ENCODE results near the gene TRIM9. TPM values are rescaled to one million over a fixed set of nuclear protein-coding genes. Genes with fewer than 3 reads are reported as not detected.

Gene TRIM9
- polyA plus RNA-seq, 1 donor, result 2.7 TPM

GRCh38 chr14:50929506-50929905 lies 165.4 kb downstream of the TRIM9 start:
- 57% methylated on average over 1 of the region's 2 CpGs for WGBS (ENCODE audit: insufficient coverage, low lambda C conversion rate)

GRCh38 chr14:50928002-50928635 lies 166.8 kb downstream of the TRIM9 start:
- Histone ChIP-seq H3K4me3 (ENCODE audit: low read length) (no peak overlapping the region), H3K4me1 (ENCODE audit: control insufficient read depth, insufficient read depth, low read length) (no peaks in the 10 kb centered on the region), H3K27ac (ENCODE audit: low read length) (no peak overlapping the region), H3K36me3 (ENCODE audit: control insufficient read depth, insufficient read depth, low read length) (no peaks in the 10 kb centered on the region), H3K27me3 (ENCODE audit: control insufficient read depth, insufficient read depth, low read length) (no peaks in the 10 kb centered on the region), H3K9me3 (ENCODE audit: control insufficient read depth, low read depth, low read length) (no peaks in the 10 kb centered on the region)
- no CpG with 5 or more reads among the region's 6 CpGs for WGBS (ENCODE audit: insufficient coverage, low lambda C conversion rate)
- DNase-seq, result no peak

More at GRCh38 chr14:50929506-50929905, 165.4 kb downstream of the TRIM9 start:
- Histone ChIP-seq H3K27me3 (ENCODE audit: control insufficient read depth, insufficient read depth, low read length) (no peaks in the 10 kb centered on the region), H3K4me3 (ENCODE audit: low read length) (no peak overlapping the region), H3K9me3 (ENCODE audit: control insufficient read depth, low read depth, low read length) (no peaks in the 10 kb centered on the region), H3K4me1 (ENCODE audit: control insufficient read depth, insufficient read depth, low read length) (no peaks in the 10 kb centered on the region), H3K27ac (ENCODE audit: low read length) (no peak overlapping the region), H3K36me3 (ENCODE audit: control insufficient read depth, insufficient read depth, low read length) (no peaks in the 10 kb centered on the region)
- no peak for DNase-seq

GRCh38 chr14:50926851-50927386 lies 168.0 kb downstream of the TRIM9 start:
- Histone ChIP-seq H3K27me3 (ENCODE audit: control insufficient read depth, insufficient read depth, low read length) (no peaks in the 10 kb centered on the region), H3K4me3 (ENCODE audit: low read length) (no peak overlapping the region), H3K36me3 (ENCODE audit: control insufficient read depth, insufficient read depth, low read length) (no peaks in the 10 kb centered on the region), H3K27ac (ENCODE audit: low read length) (no peak overlapping the region), H3K4me1 (ENCODE audit: control insufficient read depth, insufficient read depth, low read length) (no peaks in the 10 kb centered on the region), H3K9me3 (ENCODE audit: control insufficient read depth, low read depth, low read length) (no peaks in the 10 kb centered on the region)
- no peak for DNase-seq
- 90% methylated on average over 2 of the region's 3 CpGs for WGBS (ENCODE audit: insufficient coverage, low lambda C conversion rate)

Other genes with a start within 250 kb of the TRIM9 start
- 0.52 TPM for gene ABHD12B, start 223.1 kb downstream of the TRIM9 start, polyA plus RNA-seq
- gene PYGL, start 150.6 kb downstream of the TRIM9 start, polyA plus RNA-seq, result 8.0 TPM
- gene TMX1, start 145.1 kb upstream of the TRIM9 start, polyA plus RNA-seq, result 35.8 TPM